ENCODE results near the gene FBXO46.

DNA sequence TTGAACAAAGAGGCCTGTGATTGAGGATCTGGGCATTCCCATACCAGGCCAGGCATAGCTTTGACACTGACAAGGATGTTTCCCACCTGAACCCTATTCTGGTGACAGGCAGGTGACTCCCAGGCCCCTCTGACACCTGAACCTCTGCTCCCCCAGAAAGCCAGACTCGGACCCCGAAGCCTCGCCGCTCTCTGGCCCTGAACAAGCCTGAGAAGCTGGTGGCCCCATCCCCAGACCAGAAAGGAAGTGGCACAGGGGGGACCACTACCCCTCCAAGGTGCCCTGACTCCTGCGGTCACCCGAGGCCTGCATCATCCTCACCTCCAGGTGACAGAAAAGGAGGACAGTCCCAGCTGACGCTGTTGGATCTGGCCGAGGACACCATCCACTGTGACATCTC is 23.6 kb upstream of the FBXO46 start:
- TF ChIP-seq ZNF529 (tag by site-specific recombination; IDR thresholded peaks at IDR 0.05; ENCODE audit: insufficient replicate concordance) (no peak), CTCF (tag by site-specific recombination; IDR thresholded peaks at IDR 0.05) (no peak), ZNF350 (tag by site-specific recombination; IDR thresholded peaks at IDR 0.05) (no peak), ZSCAN5A (tag by site-specific recombination; IDR thresholded peaks at IDR 0.05) (no peak), ZNF623 (tag by site-specific recombination; IDR thresholded peaks at IDR 0.05) (no peak)

All from HEK293 (cell line).